ENCODE results near the gene SLC66A2.

The SLC66A2 gene

DNA sequence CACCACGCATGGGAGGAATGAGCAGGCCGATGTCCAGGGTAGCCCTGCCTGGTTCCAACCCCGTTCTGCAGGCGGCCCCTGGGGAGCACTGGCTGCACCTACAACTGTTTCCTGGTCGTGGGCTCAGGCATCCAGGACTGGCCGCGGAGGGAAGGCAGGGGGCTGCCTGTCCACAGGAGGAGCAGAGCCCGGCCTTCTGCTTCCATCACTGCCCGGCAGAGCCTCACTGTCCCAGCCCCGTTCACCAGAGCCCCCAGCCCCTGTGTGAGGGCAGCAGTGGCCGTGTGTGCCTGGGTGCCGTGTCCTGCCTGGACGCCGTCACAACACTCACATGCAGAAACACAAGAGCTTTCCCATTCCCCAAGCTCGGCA lies 97.5 kb downstream of the SLC66A2 start:
- CTCF ChIA-PET, result no interaction called here
- no peak overlapping the region for H3K27ac Mint-ChIP-seq

DNA sequence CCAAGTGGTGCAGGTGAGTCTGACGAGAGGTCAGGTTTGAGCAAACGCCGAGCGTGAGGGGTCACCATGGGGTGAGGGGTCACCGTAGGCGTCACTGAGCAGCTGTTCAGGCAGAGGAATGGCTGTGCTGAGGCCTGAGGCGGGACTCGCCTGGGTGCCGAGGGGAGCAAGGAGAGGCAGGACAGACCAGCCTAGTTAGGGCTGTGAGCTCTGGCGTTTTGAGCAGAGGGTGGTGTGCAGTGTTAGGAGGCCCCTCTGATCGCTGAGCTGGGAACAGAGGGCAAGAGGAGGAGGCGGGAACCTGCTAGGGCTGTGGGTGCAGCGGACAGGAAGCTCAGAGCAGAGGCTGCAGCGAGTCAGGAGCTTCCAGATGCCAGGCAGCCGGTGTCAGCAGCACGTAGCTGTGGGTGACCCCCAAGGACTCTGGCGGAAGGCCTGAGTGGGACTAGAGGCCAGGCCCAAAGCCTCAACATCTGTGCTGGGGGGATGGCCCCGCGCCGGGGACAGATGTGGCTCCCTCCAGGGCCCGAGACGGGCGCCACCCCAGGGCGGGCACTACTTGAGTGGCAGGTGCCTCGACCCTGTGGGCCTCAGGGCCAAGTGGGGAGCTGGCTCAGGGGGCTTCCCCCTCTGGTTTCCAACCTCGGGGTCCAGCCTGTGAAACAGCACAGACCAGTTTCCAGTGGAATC lies 98.0 kb downstream of the SLC66A2 start:
- H3K27ac Mint-ChIP-seq, result no peak overlapping the region

More for the DNA sequence above, 97.5 kb downstream of the SLC66A2 start:
- no peaks in the 10 kb centered on the region for H3K4me1 Mint-ChIP-seq
- peaks cover 10% of the 10 kb centered on the region for H3K27me3 Mint-ChIP-seq
- no peak for DNase-seq
- no peaks in the 10 kb centered on the region for H3K36me3 Mint-ChIP-seq
- H3K4me3 Mint-ChIP-seq, result no peak overlapping the region
- H3K9me3 Mint-ChIP-seq, result no peaks in the 10 kb centered on the region

DNA sequence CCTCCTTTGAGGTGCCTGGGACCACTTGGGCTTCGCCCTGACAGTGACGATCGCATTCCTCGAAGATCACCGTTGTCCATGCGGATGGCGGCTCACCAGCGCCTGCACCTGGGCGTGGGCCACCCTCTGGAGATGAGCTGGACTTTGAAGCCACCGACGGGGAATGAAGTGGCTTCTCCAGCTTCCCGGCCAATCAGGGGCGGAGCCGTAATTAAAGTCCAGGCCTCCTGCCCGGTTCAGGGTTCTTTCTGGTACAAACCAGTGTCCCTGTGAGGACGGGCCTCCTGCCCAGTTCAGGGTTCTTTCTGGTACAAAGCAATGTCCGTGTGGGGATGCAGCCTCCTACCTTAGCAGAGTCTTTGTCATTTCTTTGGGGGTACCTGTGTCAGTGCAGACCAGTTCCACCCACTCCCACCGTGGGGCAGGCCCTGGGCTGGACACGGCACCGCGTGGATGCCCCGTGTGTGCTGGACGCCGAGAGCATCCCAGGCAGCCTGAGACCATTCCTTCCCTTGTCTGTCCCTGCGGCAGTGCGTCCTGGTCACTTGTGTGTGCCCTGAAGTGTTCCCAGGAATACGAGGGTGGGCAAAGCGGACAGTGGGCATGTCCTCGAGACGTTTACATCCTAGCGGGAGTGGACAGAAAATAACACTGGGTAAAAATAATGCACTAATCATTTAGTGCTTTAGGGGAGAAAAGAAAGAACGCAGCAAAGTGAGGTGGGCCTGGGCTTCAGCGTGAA lies 98.7 kb downstream of the SLC66A2 start:
- H3K9me3 Mint-ChIP-seq, result no peaks in the 10 kb centered on the region
- H3K27ac Mint-ChIP-seq, result no peak overlapping the region
- H3K4me1 Mint-ChIP-seq, result no peaks in the 10 kb centered on the region
- peaks cover 10% of the 10 kb centered on the region for H3K27me3 Mint-ChIP-seq
- DNase-seq, result no peak
- CTCF ChIA-PET, result no interaction called here
- H3K4me3 Mint-ChIP-seq, result no peak overlapping the region
- H3K36me3 Mint-ChIP-seq, result no peaks in the 10 kb centered on the region

More for the DNA sequence above, 98.0 kb downstream of the SLC66A2 start:
- H3K9me3 Mint-ChIP-seq, result no peaks in the 10 kb centered on the region
- no peaks in the 10 kb centered on the region for H3K4me1 Mint-ChIP-seq
- H3K36me3 Mint-ChIP-seq, result no peaks in the 10 kb centered on the region
- no peak for DNase-seq
- H3K27me3 Mint-ChIP-seq, result peaks cover 10% of the 10 kb centered on the region
- CTCF ChIA-PET, result no interaction called here
- H3K4me3 Mint-ChIP-seq, result no peak overlapping the region
